Breast epithelium (tissue), 3 donors: ENCODE measurements around the gene PIP5KL1.

Source experiments
- CTCF ChIP-seq, 3 donors: fragments of 450-650 bp; IDR thresholded peaks; one replicate each; pipeline ENCODE4 v1.5.1; 2016 to 2017; ENCODE audit warnings: antibody characterized with exemption in 3 of 3, mild to moderate bottlenecking in 3 of 3, moderate library complexity in 3 of 3
- POLR2A ChIP-seq: fragments of 450-650 bp; IDR thresholded peaks from one replicate; pipeline ENCODE4 v1.6.1; 2016; ENCODE audit warnings: antibody characterized with exemption, mild to moderate bottlenecking, moderate library complexity
- POLR2AphosphoS5 ChIP-seq, 3 donors: sonication (generic); formaldehyde crosslinking; IDR thresholded peaks; one replicate each; pipeline ENCODE4 v1.6.1; 2017; ENCODE audit warnings: antibody characterized with exemption in 3 of 3

- TF ChIP-seq CTCF (IDR thresholded peaks at IDR 0.05) (no peak), POLR2A (no peak), POLR2AphosphoS5 (IDR thresholded peaks at IDR 0.05) (no peak)
Observed at GRCh38 chr9:127929625-127929979, 975 bp downstream of the PIP5KL1 start.
